Testis (tissue), 2 donors: Measurements from ENCODE around the gene ENTPD1.
"Not testable (repeated sequence)": the region's sequence is repeated elsewhere in the genome, so short reads cannot be mapped to it uniquely, and the experiment has no call there.

Source experiments
- POLR2A ChIP-seq: fragments of 450-650 bp; IDR thresholded peaks from one replicate; pipeline ENCODE4 v1.6.1; 2017; ENCODE audit warnings: antibody characterized with exemption, mild to moderate bottlenecking, moderate library complexity
- TF ChIP-seq, protein P1 (sequence below), 3 experiments: fragments of 450-650 bp in 2 of 3; fragments of 200-600 bp in 1 of 3; sonication (generic) in 1 of 3; IDR thresholded peaks; one replicate each; pipeline ENCODE4 v1.5.1; 2016 to 2019; ENCODE audit warnings: antibody characterized with exemption in 3 of 3, mild to moderate bottlenecking in 2 of 3, moderate library complexity in 1 of 3

- TF ChIP-seq, protein P1, sequence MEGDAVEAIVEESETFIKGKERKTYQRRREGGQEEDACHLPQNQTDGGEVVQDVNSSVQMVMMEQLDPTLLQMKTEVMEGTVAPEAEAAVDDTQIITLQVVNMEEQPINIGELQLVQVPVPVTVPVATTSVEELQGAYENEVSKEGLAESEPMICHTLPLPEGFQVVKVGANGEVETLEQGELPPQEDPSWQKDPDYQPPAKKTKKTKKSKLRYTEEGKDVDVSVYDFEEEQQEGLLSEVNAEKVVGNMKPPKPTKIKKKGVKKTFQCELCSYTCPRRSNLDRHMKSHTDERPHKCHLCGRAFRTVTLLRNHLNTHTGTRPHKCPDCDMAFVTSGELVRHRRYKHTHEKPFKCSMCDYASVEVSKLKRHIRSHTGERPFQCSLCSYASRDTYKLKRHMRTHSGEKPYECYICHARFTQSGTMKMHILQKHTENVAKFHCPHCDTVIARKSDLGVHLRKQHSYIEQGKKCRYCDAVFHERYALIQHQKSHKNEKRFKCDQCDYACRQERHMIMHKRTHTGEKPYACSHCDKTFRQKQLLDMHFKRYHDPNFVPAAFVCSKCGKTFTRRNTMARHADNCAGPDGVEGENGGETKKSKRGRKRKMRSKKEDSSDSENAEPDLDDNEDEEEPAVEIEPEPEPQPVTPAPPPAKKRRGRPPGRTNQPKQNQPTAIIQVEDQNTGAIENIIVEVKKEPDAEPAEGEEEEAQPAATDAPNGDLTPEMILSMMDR (IDR thresholded peaks at IDR 0.05) = not testable (repeated sequence)
- not testable (repeated sequence) for TF ChIP-seq POLR2A
Observed at GRCh38 chr10:95720745-95721144, 35.2 kb upstream of the ENTPD1 start.
